ENCODE data around the gene GYS1.

GYS1 gene

DNA sequence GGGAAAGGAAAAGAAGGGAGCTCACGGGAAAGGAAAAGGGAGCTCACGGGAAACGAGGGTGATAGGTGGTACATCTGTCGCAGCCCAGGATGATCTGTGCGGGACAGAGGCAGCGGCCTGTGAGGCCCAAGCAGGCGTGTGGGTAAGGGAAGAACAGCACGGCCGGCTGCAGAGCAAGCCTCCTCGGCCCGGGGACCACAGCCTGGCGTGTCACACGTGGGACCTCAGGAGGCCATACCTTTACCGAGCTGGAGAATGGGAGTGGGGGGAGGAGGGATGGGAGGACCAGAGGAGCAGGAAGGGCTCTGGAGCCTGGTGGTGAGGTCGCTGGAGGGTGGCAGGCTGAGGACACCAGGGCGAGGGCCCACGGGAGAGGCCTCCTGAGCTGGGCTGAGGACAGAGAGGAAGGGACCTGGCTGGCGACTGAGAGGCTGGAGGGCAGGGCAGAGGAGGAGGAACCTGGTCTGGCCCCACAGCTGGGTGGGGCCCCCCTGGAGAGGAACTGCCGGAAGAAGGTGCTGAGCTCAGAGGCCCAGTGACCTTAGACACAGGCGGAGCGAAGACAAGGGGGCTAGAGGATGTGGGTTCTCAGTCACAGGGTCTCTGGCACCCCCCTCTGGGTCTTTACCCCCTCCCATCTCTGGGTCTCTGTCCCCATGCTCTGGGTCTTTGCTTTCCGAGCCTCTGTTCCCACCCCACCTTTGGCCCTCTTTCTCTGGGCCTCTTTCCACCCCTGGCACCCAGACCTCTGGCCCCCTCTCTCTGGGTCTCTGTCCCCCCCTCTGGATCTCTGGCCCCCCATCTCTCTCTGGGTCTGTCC, 30.9 kb downstream of the GYS1 start (continued):
- TF ChIP-seq KLF8 (tag by site-specific recombination; IDR thresholded peaks at IDR 0.05) (peak; percentile 42; the same call in 1 of the 2 replicates), ZNF223 (tag by site-specific recombination; IDR thresholded peaks at IDR 0.05) (no peak), ZNF175 (tag by site-specific recombination; IDR thresholded peaks at IDR 0.05) (no peak), ZNF292 (tag by site-specific recombination; IDR thresholded peaks at IDR 0.05; ENCODE audit: borderline replicate concordance, low read depth) (no peak), OSR2 (tag by site-specific recombination; IDR thresholded peaks at IDR 0.05) (no peak), ZNF211 (tag by site-specific recombination; IDR thresholded peaks at IDR 0.05; ENCODE audit: low read depth) (no peak), ELK4 (IDR thresholded peaks at IDR 0.05; ENCODE audit: borderline replicate concordance, low read depth, low read length) (no peak), ZNF169 (tag by site-specific recombination; IDR thresholded peaks at IDR 0.05) (no peak), ZBTB1 (tag by site-specific recombination; IDR thresholded peaks at IDR 0.05) (no peak), ZNF830 (tag by site-specific recombination; IDR thresholded peaks at IDR 0.05; ENCODE audit: low read depth) (no peak), ZNF23 (tag by site-specific recombination; IDR thresholded peaks at IDR 0.05; ENCODE audit: borderline replicate concordance) (no peak), ZNF792 (tag by site-specific recombination; IDR thresholded peaks at IDR 0.05) (no peak), ZNF335 (tag by site-specific recombination; conservative IDR thresholded peaks at IDR 0.05) (no peak), ZNF555 (tag by site-specific recombination; conservative IDR thresholded peaks at IDR 0.05) (no peak), ZNF571 (tag by site-specific recombination; IDR thresholded peaks at IDR 0.05) (no peak), ZBTB7A (tag by site-specific recombination; IDR thresholded peaks at IDR 0.05; ENCODE audit: low read depth) (0 out of 2 replicates have a peak, but pooled peaks have one; percentile 17), KLF10 (tag by site-specific recombination; IDR thresholded peaks at IDR 0.05) (no peak)
- TF ChIP-seq, protein P1, sequence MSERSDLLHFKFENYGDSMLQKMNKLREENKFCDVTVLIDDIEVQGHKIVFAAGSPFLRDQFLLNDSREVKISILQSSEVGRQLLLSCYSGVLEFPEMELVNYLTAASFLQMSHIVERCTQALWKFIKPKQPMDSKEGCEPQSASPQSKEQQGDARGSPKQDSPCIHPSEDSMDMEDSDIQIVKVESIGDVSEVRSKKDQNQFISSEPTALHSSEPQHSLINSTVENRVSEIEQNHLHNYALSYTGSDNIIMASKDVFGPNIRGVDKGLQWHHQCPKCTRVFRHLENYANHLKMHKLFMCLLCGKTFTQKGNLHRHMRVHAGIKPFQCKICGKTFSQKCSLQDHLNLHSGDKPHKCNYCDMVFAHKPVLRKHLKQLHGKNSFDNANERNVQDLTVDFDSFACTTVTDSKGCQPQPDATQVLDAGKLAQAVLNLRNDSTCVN (tag by site-specific recombination; optimal IDR thresholded peaks at IDR 0.05) = no peak
- TF ChIP-seq, protein P2, sequence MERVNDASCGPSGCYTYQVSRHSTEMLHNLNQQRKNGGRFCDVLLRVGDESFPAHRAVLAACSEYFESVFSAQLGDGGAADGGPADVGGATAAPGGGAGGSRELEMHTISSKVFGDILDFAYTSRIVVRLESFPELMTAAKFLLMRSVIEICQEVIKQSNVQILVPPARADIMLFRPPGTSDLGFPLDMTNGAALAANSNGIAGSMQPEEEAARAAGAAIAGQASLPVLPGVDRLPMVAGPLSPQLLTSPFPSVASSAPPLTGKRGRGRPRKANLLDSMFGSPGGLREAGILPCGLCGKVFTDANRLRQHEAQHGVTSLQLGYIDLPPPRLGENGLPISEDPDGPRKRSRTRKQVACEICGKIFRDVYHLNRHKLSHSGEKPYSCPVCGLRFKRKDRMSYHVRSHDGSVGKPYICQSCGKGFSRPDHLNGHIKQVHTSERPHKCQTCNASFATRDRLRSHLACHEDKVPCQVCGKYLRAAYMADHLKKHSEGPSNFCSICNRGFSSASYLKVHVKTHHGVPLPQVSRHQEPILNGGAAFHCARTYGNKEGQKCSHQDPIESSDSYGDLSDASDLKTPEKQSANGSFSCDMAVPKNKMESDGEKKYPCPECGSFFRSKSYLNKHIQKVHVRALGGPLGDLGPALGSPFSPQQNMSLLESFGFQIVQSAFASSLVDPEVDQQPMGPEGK (tag by site-specific recombination; IDR thresholded peaks at IDR 0.05) = peak; percentile 64; the same call in 1 of the 2 replicates
- TF ChIP-seq, protein P3, sequence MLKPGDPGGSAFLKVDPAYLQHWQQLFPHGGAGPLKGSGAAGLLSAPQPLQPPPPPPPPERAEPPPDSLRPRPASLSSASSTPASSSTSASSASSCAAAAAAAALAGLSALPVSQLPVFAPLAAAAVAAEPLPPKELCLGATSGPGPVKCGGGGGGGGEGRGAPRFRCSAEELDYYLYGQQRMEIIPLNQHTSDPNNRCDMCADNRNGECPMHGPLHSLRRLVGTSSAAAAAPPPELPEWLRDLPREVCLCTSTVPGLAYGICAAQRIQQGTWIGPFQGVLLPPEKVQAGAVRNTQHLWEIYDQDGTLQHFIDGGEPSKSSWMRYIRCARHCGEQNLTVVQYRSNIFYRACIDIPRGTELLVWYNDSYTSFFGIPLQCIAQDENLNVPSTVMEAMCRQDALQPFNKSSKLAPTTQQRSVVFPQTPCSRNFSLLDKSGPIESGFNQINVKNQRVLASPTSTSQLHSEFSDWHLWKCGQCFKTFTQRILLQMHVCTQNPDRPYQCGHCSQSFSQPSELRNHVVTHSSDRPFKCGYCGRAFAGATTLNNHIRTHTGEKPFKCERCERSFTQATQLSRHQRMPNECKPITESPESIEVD (tag by site-specific recombination; IDR thresholded peaks at IDR 0.05) = no peak

GRCh38 chr19:48961673-48962028, 31.5 kb downstream of the GYS1 start:
- ChIA-PET CTCF (interaction anchor here (0.7 to 1.7 kb wide), 3 partner anchors 9 to 126 kb away, joined by 3 to 10 read pairs (median 5); partner anchors contain the start of gene HSD17B14), POLR2A (interaction anchor here (0.6 to 2.7 kb wide), 7 partner anchors 9 to 185 kb away, joined by 5 to 16 read pairs (median 6); partner anchors contain the start of genes GYS1, NUCB1, PPP1R15A and RUVBL2)
- H3K27ac ChIP-seq (ENCODE audit: extremely low read depth, low read depth, low read length) = peak overlapping the region; percentile 16; the same call in 1 of the 2 replicates
- TF ChIP-seq WT1 (tag by site-specific recombination; IDR thresholded peaks at IDR 0.05) = no peak
- no peak for TF ChIP-seq ZIC2 (tag by site-specific recombination; IDR thresholded peaks at IDR 0.05)
- TF ChIP-seq ZNF140 (tag by site-specific recombination; IDR thresholded peaks at IDR 0.05) = no peak
- TF ChIP-seq SALL2 (tag by site-specific recombination; IDR thresholded peaks at IDR 0.05; ENCODE audit: borderline replicate concordance) = no peak
- TF ChIP-seq ZNF266 (tag by site-specific recombination; IDR thresholded peaks at IDR 0.05; ENCODE audit: low read depth) = no peak
- no peak for TF ChIP-seq ZNF324 (tag by site-specific recombination; IDR thresholded peaks at IDR 0.05)
- no peak for TF ChIP-seq ZNF610 (tag by site-specific recombination; IDR thresholded peaks at IDR 0.05; ENCODE audit: borderline replicate concordance)
- TF ChIP-seq, protein P4, sequence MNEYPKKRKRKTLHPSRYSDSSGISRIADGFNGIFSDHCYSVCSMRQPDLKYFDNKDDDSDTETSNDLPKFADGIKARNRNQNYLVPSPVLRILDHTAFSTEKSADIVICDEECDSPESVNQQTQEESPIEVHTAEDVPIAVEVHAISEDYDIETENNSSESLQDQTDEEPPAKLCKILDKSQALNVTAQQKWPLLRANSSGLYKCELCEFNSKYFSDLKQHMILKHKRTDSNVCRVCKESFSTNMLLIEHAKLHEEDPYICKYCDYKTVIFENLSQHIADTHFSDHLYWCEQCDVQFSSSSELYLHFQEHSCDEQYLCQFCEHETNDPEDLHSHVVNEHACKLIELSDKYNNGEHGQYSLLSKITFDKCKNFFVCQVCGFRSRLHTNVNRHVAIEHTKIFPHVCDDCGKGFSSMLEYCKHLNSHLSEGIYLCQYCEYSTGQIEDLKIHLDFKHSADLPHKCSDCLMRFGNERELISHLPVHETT (tag by site-specific recombination; IDR thresholded peaks at IDR 0.05) = no peak

More at GRCh38 chr19:48961673-48962028, 31.5 kb downstream of the GYS1 start:
- no peaks in the 10 kb centered on the region for H3K9me3 ChIP-seq (ENCODE audit: control insufficient read depth, insufficient read depth, low read depth, low read length)
- peaks cover 19% of the 10 kb centered on the region for H3K4me1 ChIP-seq (ENCODE audit: control insufficient read depth, insufficient read depth, low read length)
- H3K36me3 ChIP-seq (ENCODE audit: control insufficient read depth in 2 of 2, insufficient read depth in 1 of 2, low read length in 2 of 2) = peaks cover 19 to 36% of the 10 kb centered on the region in 2 experiments; a peak in 2 of 3 replicates
- no peak overlapping the region for H3K4me3 ChIP-seq (ENCODE audit: low read depth, low read length)

Measured in HEK293 (cell line).